Measurements from ENCODE around the gene EMC7. TPM values are rescaled to one million over a fixed set of nuclear protein-coding genes. Genes with fewer than 3 reads are reported as not detected.

Gene EMC7
- total RNA-seq, 2 donors from 2014 or later: 73.1 to 78.6 TPM

GRCh38 chr15:34046471-34047145 lies 55.1 kb downstream of the EMC7 start:
- no peaks in the 10 kb centered on the region for H3K4me1 ChIP-seq
- no peaks in the 10 kb centered on the region for H3K36me3 ChIP-seq
- no peak overlapping the region for H3K9ac ChIP-seq (ENCODE audit: low read depth in 2 of 2, low read length in 2 of 2)
- intact Hi-C loops (cut with DNase I): no loop called here
- no peak overlapping the region for H3K4me3 ChIP-seq
- H3K27me3 ChIP-seq: no peaks in the 10 kb centered on the region
- no peak overlapping the region for H3K27ac ChIP-seq
- TF ChIP-seq CTCF (IDR thresholded peaks at IDR 0.05): no peak
- DNase-seq: no peak
- H3K9me3 ChIP-seq: no peaks in the 10 kb centered on the region

GRCh38 chr15:34043813-34044212 lies 57.8 kb downstream of the EMC7 start:
- intact Hi-C loops (cut with DNase I): no loop called here
- peaks cover 6% of the 10 kb centered on the region for H3K4me1 ChIP-seq
- H3K9me3 ChIP-seq: no peaks in the 10 kb centered on the region
- no peak overlapping the region for H3K4me3 ChIP-seq
- H3K27me3 ChIP-seq: no peaks in the 10 kb centered on the region
- H3K36me3 ChIP-seq: no peaks in the 10 kb centered on the region
- no peak for DNase-seq
- H3K27ac ChIP-seq: no peak overlapping the region
- no peak for TF ChIP-seq CTCF (IDR thresholded peaks at IDR 0.05)
- no peak overlapping the region for H3K9ac ChIP-seq (ENCODE audit: low read depth in 2 of 2, low read length in 2 of 2)

GRCh38 chr15:34043391-34043790 lies 58.3 kb downstream of the EMC7 start:
- intact Hi-C loops (cut with DNase I): no loop called here
- no peaks in the 10 kb centered on the region for H3K9me3 ChIP-seq
- no peak for TF ChIP-seq CTCF (IDR thresholded peaks at IDR 0.05)

GRCh38 chr15:34039790-34040113 lies 61.9 kb downstream of the EMC7 start:
- Histone ChIP-seq H3K27me3 (no peaks in the 10 kb centered on the region), H3K36me3 (no peaks in the 10 kb centered on the region), H3K9ac (ENCODE audit: low read depth in 2 of 2, low read length in 2 of 2) (peak overlapping the region in 1 of 2 donors; percentile 35), H3K9me3 (no peaks in the 10 kb centered on the region), H3K4me3 (peak overlapping the region; percentile 88), H3K4me1 (peaks cover 6% of the 10 kb centered on the region), H3K27ac (peak overlapping the region; percentile 84)
- no peak for TF ChIP-seq CTCF (IDR thresholded peaks at IDR 0.05)
- no peak for DNase-seq
- intact Hi-C loops (cut with DNase I): no loop called here

More at GRCh38 chr15:34043391-34043790, 58.3 kb downstream of the EMC7 start:
- no peaks in the 10 kb centered on the region for H3K36me3 ChIP-seq
- no peak overlapping the region for H3K4me3 ChIP-seq
- H3K9ac ChIP-seq (ENCODE audit: low read depth in 2 of 2, low read length in 2 of 2): no peak overlapping the region
- no peaks in the 10 kb centered on the region for H3K27me3 ChIP-seq
- no peak overlapping the region for H3K27ac ChIP-seq
- DNase-seq: no peak
- peaks cover 6% of the 10 kb centered on the region for H3K4me1 ChIP-seq

GRCh38 chr15:34038871-34039789 lies 62.5 kb downstream of the EMC7 start, which contains the start of gene AVEN:
Gene AVEN (minus strand): TSS chr15:34039204. CDS start chr15:34039046, 158 bp downstream.
- TF ChIP-seq CTCF (IDR thresholded peaks at IDR 0.05): no peak
- intact Hi-C loops (cut with DNase I): no loop called here

More at GRCh38 chr15:34038871-34039789, 62.5 kb downstream of the EMC7 start, which contains the start of gene AVEN:
- H3K27me3 ChIP-seq: no peaks in the 10 kb centered on the region
- peaks cover 6% of the 10 kb centered on the region for H3K4me1 ChIP-seq
- peak within 1 kb of the TSS; percentile 88 for H3K4me3 ChIP-seq
- H3K9me3 ChIP-seq: no peaks in the 10 kb centered on the region
- DNase-seq: peak; percentile 50
- H3K9ac ChIP-seq (ENCODE audit: low read depth in 2 of 2, low read length in 2 of 2): peak within 1 kb of the TSS; percentile 87 to 95
- no peaks in the 10 kb centered on the region for H3K36me3 ChIP-seq
- H3K27ac ChIP-seq: peak within 1 kb of the TSS; percentile 84

Measured in colonic mucosa (tissue), 4 donors.